H1 (cell line): ENCODE data around the gene NRP2. TPM values are rescaled to one million over a fixed set of nuclear protein-coding genes. Genes with fewer than 3 reads are reported as not detected.

Source experiments
- CTCF ChIA-PET: fragments of 300-600 bp; sonication (Branson Sonifier 250); formaldehyde crosslinking; loops from one replicate; lab custom pipeline; 2021; ENCODE audit not compliant: partially characterized antibody; lab: Charles Lee
- POLR2A ChIA-PET: fragments of 300-600 bp; sonication (Branson Sonifier 250); formaldehyde crosslinking; loops from one replicate; lab custom pipeline; 2021; ENCODE audit warnings: inconsistent platforms; ENCODE audit not compliant: partially characterized antibody; lab: Charles Lee
- DNase-seq, 2 experiments: peaks; one replicate each; pipeline versions ENCODE4 v3.0.0 to v3.0.0-alpha.2; 2010 to 2022; ENCODE audit warnings: low spot score in 2 of 2, low read depth in 1 of 2, mixed read lengths in 1 of 2
- FAIRE-seq: peaks from 2 replicates; lab custom pipeline; 2011; peaks lifted over from hg19 to GRCh38; lab: Jason Lieb, UNC
- H2AFZ ChIP-seq: 2 replicates; pipeline ENCODE4 v1.8.1; 2012; ENCODE audit warnings: low read length, inconsistent platforms
- H2AK5ac ChIP-seq: 2 replicates; pipeline ENCODE4 v1.6.1; 2013; ENCODE audit warnings: low read depth, low read length
- H2BK120ac ChIP-seq: replicated peaks from 2 replicates; pipeline ENCODE3; 2013; ENCODE audit warnings: low read depth, low read length, inconsistent platforms
- H2BK12ac ChIP-seq: 2 replicates; pipeline ENCODE4 v1.6.1; 2013; ENCODE audit warnings: low read depth, low read length
- H2BK15ac ChIP-seq: 2 replicates; pipeline ENCODE4 v1.6.1; 2013; ENCODE audit warnings: low read length
- H2BK20ac ChIP-seq: 2 replicates; pipeline ENCODE4 v1.6.1; 2013; ENCODE audit warnings: low read length
- H2BK5ac ChIP-seq: 2 replicates; pipeline ENCODE4 v1.6.1; 2013; ENCODE audit warnings: low read depth, low read length
- H3K14ac ChIP-seq: 2 replicates; pipeline ENCODE4 v1.6.1; 2013; ENCODE audit warnings: inconsistent platforms; ENCODE audit not compliant: insufficient read length
- H3K18ac ChIP-seq: 2 replicates; pipeline ENCODE4 v1.6.1; 2013; ENCODE audit warnings: low read length; ENCODE audit errors: extremely low read depth
- H3K23ac ChIP-seq: 2 replicates; pipeline ENCODE4 v1.6.1; 2013; ENCODE audit warnings: inconsistent platforms; ENCODE audit not compliant: insufficient read length
- H3K23me2 ChIP-seq: 2 replicates; pipeline ENCODE4 v1.6.1; 2013; ENCODE audit warnings: low read depth, low read length
- H3K27ac ChIP-seq: 2 replicates; pipeline ENCODE4 v1.6.1; 2011; ENCODE audit warnings: low read depth, low read length, inconsistent platforms
- H3K27me3 ChIP-seq, 4 experiments: replicated peaks in 1 of 4; 1 replicate in 1 of 4; 2 replicates in 3 of 4; pipeline versions ENCODE4 v1.6.1 to v1.8.1; 2011 to 2013; ENCODE audit warnings: low read length in 3 of 4, mild to moderate bottlenecking in 3 of 4, inconsistent platforms in 2 of 4, mixed read lengths in 2 of 4, moderate library complexity in 1 of 4; ENCODE audit not compliant: control insufficient read depth in 3 of 4, insufficient read depth in 3 of 4; ENCODE audit errors: extremely low read depth in 1 of 4
- H3K36me3 ChIP-seq, 4 experiments: 2 replicates each; pipeline versions ENCODE4 v1.6.1 to v1.8.1; 2011 to 2013; ENCODE audit warnings: mild to moderate bottlenecking in 4 of 4, low read length in 3 of 4, moderate library complexity in 2 of 4, control low read depth in 1 of 4, inconsistent platforms in 1 of 4; ENCODE audit not compliant: insufficient read depth in 4 of 4, control insufficient read depth in 2 of 4
- H3K4ac ChIP-seq: replicated peaks from 2 replicates; pipeline ENCODE3; 2013; ENCODE audit warnings: low read length, low read depth, mixed read lengths, inconsistent platforms; ENCODE audit not compliant: insufficient read length
- H3K4me1 ChIP-seq, 4 experiments: replicated peaks in 1 of 4; 1 replicate in 1 of 4; 2 replicates in 3 of 4; pipeline versions ENCODE4 v1.6.1 to v1.8.1; 2011 to 2013; ENCODE audit warnings: low read length in 3 of 4, inconsistent platforms in 2 of 4, mixed read lengths in 1 of 4; ENCODE audit not compliant: insufficient read depth in 4 of 4, control insufficient read depth in 3 of 4
- H3K4me2 ChIP-seq, 2 experiments: 2 replicates each; pipeline versions ENCODE4 v1.6.1 to v1.8.1; 2011 to 2013; ENCODE audit warnings: low read depth in 2 of 2, low read length in 2 of 2, control low read depth in 1 of 2, inconsistent platforms in 1 of 2, mild to moderate bottlenecking in 1 of 2; ENCODE audit not compliant: insufficient read depth in 1 of 2
- H3K4me3 ChIP-seq, 4 experiments: fragments of 200-600, 300-600 bp in 1 of 4; sonication (generic), shearing (Covaris generic), sonication (Bioruptor Twin) in 1 of 4; 2 replicates each; pipeline versions ENCODE4 v1.5.1 to v1.8.1; 2011 to 2016; ENCODE audit warnings: low read length in 4 of 4, low read depth in 3 of 4, control low read depth in 2 of 4, inconsistent platforms in 2 of 4, mild to moderate bottlenecking in 2 of 4, mixed read lengths in 1 of 4, moderate library complexity in 1 of 4; ENCODE audit not compliant: insufficient read depth in 2 of 4; ENCODE audit errors: extremely low read depth in 1 of 4
- H3K56ac ChIP-seq: replicated peaks from 2 replicates; pipeline ENCODE3; 2013; ENCODE audit warnings: low read depth, mild to moderate bottlenecking, mixed read lengths, low read length, inconsistent platforms; ENCODE audit not compliant: insufficient read length
- H3K79me1 ChIP-seq: 2 replicates; pipeline ENCODE4 v1.6.1; 2013; ENCODE audit warnings: low read depth, low read length, control low read depth
- H3K79me2 ChIP-seq, 2 experiments: 2 replicates each; pipeline versions ENCODE4 v1.6.1 to v1.8.1; 2012 to 2013; ENCODE audit warnings: low read length in 2 of 2, mild to moderate bottlenecking in 2 of 2, inconsistent platforms in 1 of 2; ENCODE audit not compliant: insufficient read depth in 2 of 2, control insufficient read depth in 1 of 2
- H3K9ac ChIP-seq, 4 experiments: replicated peaks in 1 of 4; 1 replicate in 1 of 4; 2 replicates in 3 of 4; pipeline versions ENCODE4 v1.6.1 to v1.8.1; 2011 to 2013; ENCODE audit warnings: low read depth in 3 of 4, low read length in 3 of 4, control low read depth in 2 of 4, mild to moderate bottlenecking in 2 of 4, moderate library complexity in 2 of 4, inconsistent platforms in 1 of 4; ENCODE audit errors: extremely low read depth in 1 of 4
- H3K9me3 ChIP-seq, 2 experiments: 2 replicates each; pipeline versions ENCODE4 v1.6.1 to v1.8.1; 2012 to 2013; ENCODE audit warnings: mild to moderate bottlenecking in 2 of 2, moderate library complexity in 2 of 2, control low read depth in 1 of 2, inconsistent platforms in 1 of 2, low read depth in 1 of 2, low read length in 1 of 2, mixed read lengths in 1 of 2; ENCODE audit not compliant: insufficient read depth in 2 of 2
- H4K20me1 ChIP-seq, 2 experiments: replicated peaks in 1 of 2; 2 replicates each; pipeline versions ENCODE3 to v1.8.1; 2011 to 2013; ENCODE audit warnings: inconsistent platforms in 2 of 2, low read length in 2 of 2, mild to moderate bottlenecking in 1 of 2; ENCODE audit not compliant: insufficient read depth in 2 of 2, control insufficient read depth in 1 of 2
- H4K5ac ChIP-seq: 2 replicates; pipeline ENCODE4 v1.6.1; 2013; ENCODE audit warnings: low read length, low read depth, mixed read lengths, inconsistent platforms; ENCODE audit not compliant: insufficient read length
- H4K8ac ChIP-seq: 2 replicates; pipeline ENCODE4 v1.8.0; 2013; ENCODE audit warnings: mild to moderate bottlenecking, moderate library complexity, low read length, inconsistent platforms; ENCODE audit not compliant: insufficient read depth; ENCODE audit errors: extremely low read depth
- H4K91ac ChIP-seq: replicated peaks from 2 replicates; pipeline ENCODE3; 2013; ENCODE audit warnings: low read length, mixed read lengths, inconsistent platforms; ENCODE audit not compliant: insufficient read length
- RNF2 ChIP-seq: fragments of 200-900, 300-1000 bp; sonication (generic); IDR thresholded peaks from 2 replicates; pipeline ENCODE4 v1.7.1; 2016; ENCODE audit warnings: borderline replicate concordance, low read depth, mild to moderate bottlenecking, antibody characterized with exemption, low read length; ENCODE audit not compliant: poor library complexity, severe bottlenecking; ENCODE audit errors: missing control alignments
- SRF ChIP-seq: IDR thresholded peaks from 2 replicates; pipeline ENCODE4 v1.6.1; 2011; ENCODE audit warnings: mild to moderate bottlenecking, low read depth, low read length, moderate library complexity
- TEAD4 ChIP-seq: IDR thresholded peaks from 2 replicates; pipeline ENCODE4 v1.6.1; 2012; ENCODE audit warnings: low read depth, low read length, inconsistent platforms, mixed read lengths
- WGBS, 2 experiments: shearing (Covaris generic) in 1 of 2; methylation state at CpG; one replicate each; pipeline versions ENCODE4 v1.1.6 to v1.1.7; 2013 to 2015; ENCODE audit warnings: low lambda C conversion rate in 2 of 2, mixed read lengths in 2 of 2, inconsistent platforms in 1 of 2, low coverage in 1 of 2, missing lambda C conversion rate in 1 of 2; ENCODE audit not compliant: insufficient replicate concordance in 2 of 2, insufficient coverage in 1 of 2, insufficient read length in 1 of 2; ENCODE audit errors: extremely low coverage in 1 of 2, missing lambda C conversion rate in 1 of 2; 5-methylcytosine and 5-hydroxymethylcytosine counted together
- polyA plus RNA-seq, 7 experiments: library from polyadenylated mRNA; depleted of rRNA in 3 of 7; stranded (reverse) in 5 of 7; unstranded in 2 of 7; fragments of >200 nt in 5 of 7; fragments of 200-250 nt in 2 of 7; gene quantifications; 1 replicate in 5 of 7; 2 replicates in 1 of 7; 4 replicates in 1 of 7; pipeline versions ENCODE4 v1.2.1 to v1.2.3, GENCODE V29; 2011 to 2013; ENCODE audit warnings: missing spikeins in 2 of 7, mixed read lengths in 2 of 7
- total RNA-seq: library from RNA; stranded (reverse); fragmentation: NEBNext Ultra II Directional; extraction: Animal tissue kit (Norgen Biotek cat#: 25700); gene quantifications from 2 replicates; pipeline ENCODE4 v1.2.1, GENCODE V29; 2021

The NRP2 gene
- total and polyA plus RNA-seq, 2 of the 8 experiments (the other 6 are each of a cell fraction or from before 2014, with no cell fraction given), result 32.0 to 37.8 TPM

- Histone ChIP-seq H3K56ac (no peak overlapping the region), H3K79me2 (no peaks in the 10 kb centered on the region; a peak in 1 of 4 replicates), H3K4me1 (peaks cover 2 to 11% (median 4%) of the 10 kb centered on the region in 4 experiments; a peak in 4 of 7 replicates), H3K14ac (no peak overlapping the region), H3K23ac (no peak overlapping the region), H2BK12ac (no peak overlapping the region), H2BK15ac (no peak overlapping the region), H4K91ac (no peak overlapping the region), H2AK5ac (no peak overlapping the region), H2BK5ac (no peak overlapping the region), H3K4me2 (no peak overlapping the region), H3K27me3 (no peaks in the 10 kb centered on the region), H3K18ac (no peak overlapping the region), H3K79me1 (no peaks in the 10 kb centered on the region), H3K27ac (no peak overlapping the region), H2AFZ (no peak overlapping the region), H2BK120ac (no peak overlapping the region), H2BK20ac (no peak overlapping the region), H4K8ac (no peak overlapping the region), H3K4ac (no peak overlapping the region), H4K20me1 (no peaks in the 10 kb centered on the region), H3K9ac (no peak overlapping the region), H3K9me3 (no peaks in the 10 kb centered on the region), H3K36me3 (peaks cover 0 to 3% (median 0%) of the 10 kb centered on the region in 4 experiments; a peak in 1 of 8 replicates), H3K4me3 (no peak overlapping the region), H4K5ac (no peak overlapping the region), H3K23me2 (no peaks in the 10 kb centered on the region)
- FAIRE-seq, result no peak
- ChIA-PET POLR2A (interaction anchor here (0.9 kb wide), 1 partner anchor 31 kb away, joined by 3 read pairs; the partner anchor contains the start of gene NRP2), CTCF (interaction anchor here (1.0 to 4.1 kb wide), 3 partner anchors 8 to 36 kb away, joined by 3 to 42 read pairs (median 4); no protein-coding TSS in a partner anchor)
- no peak for TF ChIP-seq SRF
- no peak for TF ChIP-seq TEAD4
- no peak for TF ChIP-seq RNF2
- DNase-seq, result no peak
- 87% methylated on average over 1 of the region's 1 CpG; no CpG with 5 or more reads in 1 of the 2 experiments for WGBS, 2 experiments
Measured at GRCh38 chr2:205713086-205713485, 30.8 kb downstream of the NRP2 start.
